OCI-LY1 (cell line): Measurements from ENCODE around the gene PRAME.

Experiments used
- H2AFZ ChIP-seq: fragments of 200-600 bp; sonication (generic), shearing (Covaris generic); 2 replicates; pipeline ENCODE4 v1.6.0; 2014; ENCODE audit warnings: antibody characterized with exemption, mild to moderate bottlenecking, low read length
- H3F3A ChIP-seq: fragments of 200-600 bp; sonication (generic), shearing (Covaris generic); 2 replicates; pipeline ENCODE4 v1.6.0; 2014; ENCODE audit warnings: mild to moderate bottlenecking, antibody characterized with exemption, low read length, moderate library complexity; ENCODE audit not compliant: insufficient read depth
- H3K27ac ChIP-seq: fragments of 200-600 bp; sonication (generic); 2 replicates; pipeline ENCODE4 v1.5.1; 2014; ENCODE audit warnings: low read length, mixed run types, mild to moderate bottlenecking, low read depth; ENCODE audit not compliant: poor library complexity, severe bottlenecking
- H3K27me3 ChIP-seq: fragments of 200-600 bp; sonication (generic); 2 replicates; pipeline ENCODE4 v1.6.0; 2014; ENCODE audit warnings: antibody characterized with exemption, mild to moderate bottlenecking, low read length, moderate library complexity; ENCODE audit not compliant: insufficient read depth
- H3K36me3 ChIP-seq: fragments of 200-600 bp; sonication (generic); 2 replicates; pipeline ENCODE4 v1.6.1; 2014; ENCODE audit warnings: mild to moderate bottlenecking, antibody characterized with exemption, low read length, moderate library complexity, mixed read lengths; ENCODE audit not compliant: insufficient read depth
- H3K4me1 ChIP-seq: fragments of 200-600 bp; sonication (generic); 2 replicates; pipeline ENCODE4 v1.5.1; 2014; ENCODE audit warnings: mild to moderate bottlenecking, low read length, moderate library complexity; ENCODE audit not compliant: insufficient read depth, severe bottlenecking
- H3K4me2 ChIP-seq: fragments of 200-600 bp; sonication (generic), shearing (Covaris generic); 2 replicates; pipeline ENCODE4 v1.6.1; 2014; ENCODE audit warnings: low read length
- H3K4me3 ChIP-seq: fragments of 200-600 bp; sonication (generic); 2 replicates; pipeline ENCODE4 v1.5.1; 2014; ENCODE audit warnings: low read length, low read depth, mild to moderate bottlenecking, mixed read lengths; ENCODE audit not compliant: poor library complexity, severe bottlenecking
- H3K79me2 ChIP-seq: fragments of 200-600 bp; shearing (Covaris generic); 2 replicates; pipeline ENCODE4 v1.6.1; 2016; ENCODE audit warnings: mixed run types, low read length, mixed read lengths; ENCODE audit not compliant: insufficient read depth
- H3K9ac ChIP-seq: fragments of 200-600 bp; sonication (generic), shearing (Covaris generic); 2 replicates; pipeline ENCODE4 v1.6.1; 2014; ENCODE audit warnings: mild to moderate bottlenecking, low read length, mixed read lengths
- H3K9me2 ChIP-seq: fragments of 200-600 bp; sonication (generic), shearing (Covaris generic); 2 replicates; pipeline ENCODE4 v1.6.1; 2014; ENCODE audit warnings: low read depth, mild to moderate bottlenecking, low read length, mixed read lengths
- H3K9me3 ChIP-seq: fragments of 200-600 bp; shearing (Covaris generic); 2 replicates; pipeline ENCODE4 v1.6.1; 2014; ENCODE audit warnings: low read length, mixed read lengths
- H4K20me1 ChIP-seq: fragments of 200-600 bp; sonication (generic), shearing (Covaris generic); 2 replicates; pipeline ENCODE4 v1.6.0; 2016; ENCODE audit warnings: mild to moderate bottlenecking, low read length; ENCODE audit not compliant: insufficient read depth
- EZH2 ChIP-seq: fragments of 200-600 bp; sonication (generic), shearing (Covaris generic); IDR thresholded peaks from 2 replicates; pipeline ENCODE4 v1.8.0; 2017; ENCODE audit warnings: borderline replicate concordance, mixed run types, mild to moderate bottlenecking, antibody characterized with exemption, low read length, moderate library complexity, mixed read lengths
- TF ChIP-seq, protein P1 (sequence below): fragments of 200-600 bp; sonication (generic), shearing (Covaris generic); IDR thresholded peaks from 2 replicates; pipeline ENCODE4 v1.5.1; 2017; ENCODE audit warnings: mild to moderate bottlenecking, antibody characterized with exemption, low read length, moderate library complexity, mixed read lengths

Gene PRAME

DNA sequence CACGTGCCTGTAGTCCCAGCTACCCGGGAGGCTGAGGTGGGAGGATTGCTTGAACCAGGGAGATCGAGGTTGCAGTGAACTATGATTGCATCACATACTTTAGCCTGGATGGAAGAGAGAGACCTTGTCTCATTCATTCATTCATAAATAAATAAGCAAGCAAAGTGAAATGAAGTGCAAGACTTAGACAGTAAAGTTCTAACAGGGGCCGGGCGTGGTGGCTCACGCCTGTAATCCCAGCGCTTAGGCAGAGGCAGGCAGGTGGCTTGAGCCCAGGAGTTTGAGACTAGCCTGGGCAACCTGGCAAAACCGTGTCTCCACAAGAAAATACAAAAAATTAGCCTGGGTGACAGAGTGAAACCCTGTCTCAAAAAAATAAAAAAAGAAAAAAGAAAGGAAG is 37.4 kb downstream of the PRAME start:
- Histone ChIP-seq H3K9me3 (no peaks in the 10 kb centered on the region), H3K27ac (no peak overlapping the region), H2AFZ (no peak overlapping the region), H3K9ac (no peak overlapping the region), H3K4me3 (no peak overlapping the region), H3F3A (no peaks in the 10 kb centered on the region), H4K20me1 (no peaks in the 10 kb centered on the region), H3K9me2 (no peaks in the 10 kb centered on the region), H3K4me1 (peaks cover 14% of the 10 kb centered on the region), H3K79me2 (no peaks in the 10 kb centered on the region), H3K4me2 (no peak overlapping the region), H3K27me3 (peaks cover 18% of the 10 kb centered on the region; the same call in 1 of the 2 replicates), H3K36me3 (no peaks in the 10 kb centered on the region; the same call in 1 of the 2 replicates)
- no peak for TF ChIP-seq EZH2
- TF ChIP-seq, protein P1, sequence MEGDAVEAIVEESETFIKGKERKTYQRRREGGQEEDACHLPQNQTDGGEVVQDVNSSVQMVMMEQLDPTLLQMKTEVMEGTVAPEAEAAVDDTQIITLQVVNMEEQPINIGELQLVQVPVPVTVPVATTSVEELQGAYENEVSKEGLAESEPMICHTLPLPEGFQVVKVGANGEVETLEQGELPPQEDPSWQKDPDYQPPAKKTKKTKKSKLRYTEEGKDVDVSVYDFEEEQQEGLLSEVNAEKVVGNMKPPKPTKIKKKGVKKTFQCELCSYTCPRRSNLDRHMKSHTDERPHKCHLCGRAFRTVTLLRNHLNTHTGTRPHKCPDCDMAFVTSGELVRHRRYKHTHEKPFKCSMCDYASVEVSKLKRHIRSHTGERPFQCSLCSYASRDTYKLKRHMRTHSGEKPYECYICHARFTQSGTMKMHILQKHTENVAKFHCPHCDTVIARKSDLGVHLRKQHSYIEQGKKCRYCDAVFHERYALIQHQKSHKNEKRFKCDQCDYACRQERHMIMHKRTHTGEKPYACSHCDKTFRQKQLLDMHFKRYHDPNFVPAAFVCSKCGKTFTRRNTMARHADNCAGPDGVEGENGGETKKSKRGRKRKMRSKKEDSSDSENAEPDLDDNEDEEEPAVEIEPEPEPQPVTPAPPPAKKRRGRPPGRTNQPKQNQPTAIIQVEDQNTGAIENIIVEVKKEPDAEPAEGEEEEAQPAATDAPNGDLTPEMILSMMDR = no peak

- H3K79me2 ChIP-seq = no peaks in the 10 kb centered on the region
- H3K4me1 ChIP-seq = peaks cover 14% of the 10 kb centered on the region
- no peaks in the 10 kb centered on the region for H4K20me1 ChIP-seq
- H3K36me3 ChIP-seq = no peaks in the 10 kb centered on the region; the same call in 1 of the 2 replicates
- no peak overlapping the region for H2AFZ ChIP-seq
- no peaks in the 10 kb centered on the region for H3K9me2 ChIP-seq
- H3K4me2 ChIP-seq = no peak overlapping the region
- no peak overlapping the region for H3K4me3 ChIP-seq
- H3K27ac ChIP-seq = no peak overlapping the region
- no peaks in the 10 kb centered on the region for H3K9me3 ChIP-seq
- no peak overlapping the region for H3K9ac ChIP-seq
- TF ChIP-seq EZH2 = no peak
- TF ChIP-seq, protein P1 = no peak
- H3F3A ChIP-seq = no peaks in the 10 kb centered on the region
- peaks cover 18% of the 10 kb centered on the region; the same call in 1 of the 2 replicates for H3K27me3 ChIP-seq
Measured at GRCh38 chr22:22520667-22521602, 38.1 kb downstream of the PRAME start.

DNA sequence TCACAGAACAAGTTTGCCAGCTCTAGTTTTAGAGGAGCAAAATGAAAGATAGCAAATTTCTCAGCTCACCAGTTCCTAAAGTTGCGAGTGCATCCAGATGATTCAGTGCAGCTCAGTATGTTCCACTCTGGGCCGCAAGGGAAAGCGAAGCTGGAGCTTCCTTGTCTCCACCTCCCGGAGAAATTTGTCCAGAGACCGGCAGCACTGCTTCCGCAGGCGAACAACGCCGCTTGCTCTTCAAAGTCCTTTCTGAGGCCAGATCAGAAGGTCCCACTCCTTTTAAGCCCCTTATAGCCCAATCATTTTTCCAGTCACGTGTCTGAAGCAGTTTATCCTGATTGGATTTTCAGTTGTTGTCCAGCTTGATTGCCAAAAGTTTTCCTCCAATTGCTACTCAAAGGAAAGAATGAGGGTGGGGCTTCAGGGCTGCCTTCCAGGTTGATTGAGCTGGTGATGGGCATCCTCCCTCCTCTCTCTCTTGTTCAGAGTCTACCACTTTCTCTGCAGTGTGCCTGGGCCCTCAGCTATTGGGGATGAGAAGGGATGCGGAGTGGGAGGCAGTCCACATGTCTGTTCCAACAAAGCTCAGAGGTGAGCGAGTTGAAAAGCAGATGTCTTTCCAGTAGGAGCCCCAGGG is 38.9 kb downstream of the PRAME start, which contains the start of gene ZNF280A:
TSS of gene ZNF280A (minus strand) at position 251 of the 637 bp plus-strand sequence. CDS start 4,640 bp downstream, outside the sequence.
- Histone ChIP-seq H3K9me3 (no peaks in the 10 kb centered on the region), H3K4me2 (no peak within 1 kb of the TSS), H3K9me2 (no peaks in the 10 kb centered on the region), H2AFZ (no peak within 1 kb of the TSS), H3K9ac (no peak within 1 kb of the TSS), H3K79me2 (no peaks in the 10 kb centered on the region), H4K20me1 (no peaks in the 10 kb centered on the region), H3K4me3 (no peak within 1 kb of the TSS), H3K36me3 (no peaks in the 10 kb centered on the region; the same call in 1 of the 2 replicates), H3F3A (no peaks in the 10 kb centered on the region), H3K4me1 (peaks cover 14% of the 10 kb centered on the region), H3K27me3 (peaks cover 14% of the 10 kb centered on the region; the same call in 1 of the 2 replicates), H3K27ac (no peak within 1 kb of the TSS)
- TF ChIP-seq EZH2 = no peak
- TF ChIP-seq, protein P1 = no peak
